ENCODE results near the gene TBX3.
"Not testable (repeated sequence)": the region's sequence is repeated elsewhere in the genome, so short reads cannot be mapped to it uniquely, and the experiment has no call there.

TBX3 gene

DNA sequence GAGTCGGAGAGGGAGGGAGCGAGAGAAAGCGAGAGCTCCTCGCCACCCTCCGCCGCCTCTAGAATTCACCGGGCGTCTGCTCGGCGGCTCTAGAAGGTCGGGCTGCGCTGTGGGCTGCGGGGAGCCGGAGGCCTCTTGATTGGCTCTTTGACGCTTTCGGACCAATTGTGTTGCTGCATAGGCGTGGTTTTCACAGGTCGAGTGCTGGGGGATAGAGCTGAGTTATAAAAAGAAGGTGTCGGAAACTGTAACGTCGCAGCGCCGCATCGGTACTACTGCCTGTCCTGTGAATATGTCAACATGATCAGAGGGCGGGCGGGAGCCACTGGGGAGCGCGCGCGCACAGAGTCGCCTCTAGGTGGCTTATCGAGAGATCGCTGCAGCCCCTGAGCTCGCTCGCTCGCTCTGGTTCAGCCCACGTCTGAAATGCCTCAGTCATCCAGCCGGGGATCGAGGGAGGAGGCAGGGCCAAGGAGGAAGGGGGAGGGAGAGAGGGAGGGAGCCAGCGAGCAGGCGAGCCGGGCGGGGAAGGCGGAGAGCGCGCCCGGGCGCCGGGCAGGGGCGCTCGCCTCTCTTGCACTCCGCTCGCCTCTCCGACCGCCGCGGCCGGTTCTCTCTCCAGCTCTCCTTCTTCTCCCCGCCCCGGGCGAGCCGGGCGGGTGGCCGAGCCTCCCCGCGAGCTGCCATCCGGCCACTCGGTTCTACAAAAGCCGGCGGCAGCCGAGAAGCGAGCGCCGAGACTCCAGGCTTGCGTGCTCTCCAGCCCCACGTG is at the start of gene TBX3:
Gene TBX3, minus strand, starts transcription at position 78 of the 772 bp plus-strand sequence. CDS start 975 bp downstream, outside the sequence.
- no peak for FAIRE-seq

DNA sequence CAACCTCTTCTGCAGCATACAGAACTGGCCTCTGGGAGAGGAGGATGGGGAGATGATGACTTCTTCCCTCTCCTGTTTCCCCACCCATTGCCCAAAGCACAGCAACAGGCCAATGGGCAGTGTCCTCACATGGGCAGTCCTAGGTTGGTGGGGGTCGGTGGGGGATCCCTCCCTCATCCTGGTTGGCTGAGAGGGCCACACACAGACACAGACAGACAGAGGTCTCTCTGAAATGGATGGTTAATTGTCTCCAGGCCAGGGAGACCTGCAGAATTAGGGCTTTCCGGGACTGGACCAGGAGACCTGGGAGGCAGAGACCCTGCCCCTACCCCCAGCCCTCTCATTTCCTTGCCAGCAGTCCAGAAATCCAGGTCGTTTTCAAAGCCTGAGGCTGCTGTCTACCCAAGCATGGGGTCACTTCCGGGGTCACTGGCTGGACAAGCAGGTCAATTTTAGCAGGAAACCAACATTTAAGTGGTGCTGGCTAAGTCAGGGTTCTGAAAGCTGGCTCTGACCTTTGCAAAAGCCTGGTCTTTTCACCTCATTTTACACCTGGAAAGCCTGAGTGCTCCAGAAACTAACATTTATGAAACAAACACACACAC is 48.6 kb upstream of the TBX3 start:
- no peak for FAIRE-seq

- FAIRE-seq = no peak
These were observed 45.8 kb upstream of the TBX3 start for GRCh38 chr12:114729731-114730130.

DNA sequence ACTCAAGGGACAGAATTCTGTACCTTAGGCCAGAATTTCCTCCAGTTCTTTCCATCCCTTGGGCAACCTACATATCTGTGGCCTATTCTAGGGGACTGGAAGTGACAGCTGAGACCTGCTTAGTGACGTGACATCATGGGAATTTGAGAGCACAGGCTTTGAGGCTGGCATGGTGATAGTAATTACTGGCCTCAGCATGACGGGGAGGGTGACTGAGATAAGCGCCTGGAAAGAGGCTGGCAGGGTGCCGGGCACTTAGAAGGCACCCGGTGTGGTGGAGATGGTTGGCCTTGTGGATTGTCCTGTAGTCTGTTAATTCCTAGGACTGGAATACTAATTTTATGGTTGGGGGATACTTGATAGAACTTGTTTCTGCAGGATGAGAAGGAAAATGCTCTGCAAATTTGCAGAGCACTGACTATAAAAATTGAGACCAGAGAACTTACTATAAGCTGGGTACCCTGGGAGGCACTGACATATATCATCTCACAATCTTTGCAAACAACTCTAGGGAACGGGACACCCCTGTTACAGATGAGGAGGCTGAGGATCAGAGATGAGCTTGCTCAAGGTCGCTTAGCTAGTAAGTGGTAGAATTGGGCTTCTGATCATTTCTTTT is 42.2 kb upstream of the TBX3 start:
- FAIRE-seq = no peak

DNA sequence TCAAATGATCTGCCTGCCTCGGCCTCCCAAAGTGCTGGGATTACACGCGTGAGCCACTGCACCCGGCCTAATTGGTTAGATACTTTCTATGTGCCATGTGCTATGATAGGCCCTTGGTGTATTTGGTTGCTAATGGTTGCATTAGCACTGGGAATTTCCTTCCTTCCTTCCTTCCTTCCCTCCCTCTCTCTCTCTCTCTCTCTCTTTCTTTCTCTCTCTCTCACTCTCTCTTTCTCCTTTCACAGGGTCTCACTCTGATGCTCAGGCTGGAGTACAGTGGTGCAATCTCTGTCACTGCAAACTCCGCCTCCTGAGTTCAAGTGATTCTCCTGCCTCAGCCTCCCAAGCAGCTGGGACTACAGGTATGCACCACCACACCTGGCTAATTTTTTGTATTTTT is 38.2 kb upstream of the TBX3 start:
- FAIRE-seq = not testable (repeated sequence)

- no peak for FAIRE-seq
These were observed 37.3 kb upstream of the TBX3 start for GRCh38 chr12:114721266-114721665.

- no peak for FAIRE-seq
These were observed 29.7 kb upstream of the TBX3 start for GRCh38 chr12:114713466-114714215.

GRCh38 chr12:114711689-114712152 is 27.7 kb upstream of the TBX3 start:
- FAIRE-seq = no peak

- FAIRE-seq = no peak
These were observed 26.2 kb upstream of the TBX3 start for GRCh38 chr12:114710151-114710550.

- no peak for FAIRE-seq
These were observed 25.1 kb upstream of the TBX3 start for GRCh38 chr12:114709112-114709511.

DNA sequence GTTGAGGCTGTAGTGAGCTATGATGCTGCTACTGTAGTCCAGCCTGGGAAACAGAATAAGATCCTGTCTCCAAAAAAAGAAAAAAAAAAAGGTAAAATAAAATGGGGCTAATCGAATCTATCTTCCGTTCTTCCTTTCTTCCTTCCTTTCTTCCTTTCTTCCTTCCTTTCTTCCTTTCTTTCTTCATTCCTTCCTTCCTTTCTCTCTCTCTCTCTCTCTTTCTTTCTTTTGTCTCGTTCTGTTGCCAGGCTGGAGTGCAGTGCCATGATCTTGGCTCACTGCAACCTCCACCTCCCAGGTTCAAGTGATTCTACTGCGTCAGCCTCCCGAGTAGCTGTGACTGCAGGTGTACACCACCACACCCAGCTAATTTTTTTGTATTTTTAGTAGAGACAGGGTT is 24.6 kb upstream of the TBX3 start:
- not testable (repeated sequence) for FAIRE-seq

GRCh38 chr12:114704096-114704495 is 20.1 kb upstream of the TBX3 start:
- FAIRE-seq = no peak

DNA sequence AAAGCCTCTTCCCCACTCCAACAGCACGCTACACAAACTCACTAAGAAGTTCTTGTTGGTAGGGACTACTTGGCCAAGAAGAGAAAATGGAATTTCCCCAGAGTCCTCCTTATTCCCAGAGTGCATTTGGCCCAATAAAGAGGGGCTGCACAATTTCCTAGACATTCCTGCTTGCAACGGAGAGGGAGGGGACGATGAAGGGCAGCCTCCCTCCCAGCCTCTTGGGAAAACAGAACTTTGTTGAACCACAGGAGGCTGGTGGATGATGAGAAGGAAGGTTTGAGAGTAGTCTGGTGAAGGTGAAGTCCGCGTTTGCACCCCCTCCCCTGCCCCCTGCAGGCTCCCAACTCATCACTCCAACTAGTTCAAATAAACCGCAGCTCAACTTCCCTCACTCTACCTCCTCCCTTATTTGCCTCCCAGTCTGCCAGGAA is 19.1 kb upstream of the TBX3 start:
- no peak for FAIRE-seq

DNA sequence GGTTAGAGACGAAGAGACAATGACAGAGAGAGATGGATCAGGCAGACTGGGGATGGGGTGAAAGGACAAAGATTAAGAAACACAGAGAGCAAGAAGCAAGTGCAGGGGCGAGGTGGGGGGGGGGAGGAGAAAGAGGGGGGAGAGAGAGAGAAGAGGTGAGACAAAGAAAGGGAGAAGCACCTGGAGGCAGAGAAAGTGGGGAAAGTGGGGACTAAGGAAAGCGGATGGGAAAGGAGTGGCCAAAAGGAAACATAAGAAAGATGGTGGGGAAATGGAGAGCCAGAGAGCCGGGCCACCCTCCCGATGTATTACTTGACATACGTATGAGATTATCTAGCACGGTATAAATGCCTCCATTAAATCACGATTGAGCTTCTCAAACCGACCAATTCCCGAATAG is 18.5 kb upstream of the TBX3 start:
- no peak for FAIRE-seq

- no peak for FAIRE-seq
These were observed 17.6 kb upstream of the TBX3 start for GRCh38 chr12:114701553-114701952.

GRCh38 chr12:114701104-114701414 is 17.1 kb upstream of the TBX3 start:
- no peak for FAIRE-seq

DNA sequence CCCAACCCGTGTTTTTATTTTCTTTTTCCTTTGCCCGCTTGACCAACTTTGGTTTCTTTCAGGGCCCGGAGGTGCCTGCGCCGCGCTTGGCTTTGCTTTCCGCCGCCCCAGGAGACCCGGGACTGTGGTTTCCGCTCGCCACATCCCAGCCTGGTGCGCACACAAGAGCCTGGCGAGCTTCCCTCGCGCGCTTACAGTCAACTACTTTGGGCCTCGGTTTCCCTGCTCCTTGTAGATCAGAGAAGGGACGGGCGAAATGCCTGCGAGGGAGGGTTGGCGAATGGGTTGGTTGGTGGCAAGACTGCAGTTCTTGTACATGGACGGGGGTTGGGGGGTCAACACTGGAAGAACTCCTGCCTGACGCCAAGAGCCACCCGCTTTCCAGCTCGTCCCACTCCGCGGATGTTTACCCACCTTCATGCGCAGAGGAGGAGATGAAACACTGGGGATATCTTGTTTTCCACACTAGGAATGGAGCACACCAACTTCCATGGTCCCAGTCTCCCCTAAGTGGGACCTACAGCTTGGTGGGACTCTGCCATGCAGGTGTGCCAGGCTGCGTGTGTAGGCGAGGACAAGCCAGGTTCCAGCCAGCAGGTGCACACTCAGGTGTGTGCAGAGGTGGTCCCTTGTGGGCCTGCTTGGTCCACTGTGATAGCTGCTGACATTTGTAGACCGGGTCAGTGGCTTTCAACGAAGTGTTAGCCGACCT is 16.6 kb upstream of the TBX3 start:
- FAIRE-seq = no peak

DNA sequence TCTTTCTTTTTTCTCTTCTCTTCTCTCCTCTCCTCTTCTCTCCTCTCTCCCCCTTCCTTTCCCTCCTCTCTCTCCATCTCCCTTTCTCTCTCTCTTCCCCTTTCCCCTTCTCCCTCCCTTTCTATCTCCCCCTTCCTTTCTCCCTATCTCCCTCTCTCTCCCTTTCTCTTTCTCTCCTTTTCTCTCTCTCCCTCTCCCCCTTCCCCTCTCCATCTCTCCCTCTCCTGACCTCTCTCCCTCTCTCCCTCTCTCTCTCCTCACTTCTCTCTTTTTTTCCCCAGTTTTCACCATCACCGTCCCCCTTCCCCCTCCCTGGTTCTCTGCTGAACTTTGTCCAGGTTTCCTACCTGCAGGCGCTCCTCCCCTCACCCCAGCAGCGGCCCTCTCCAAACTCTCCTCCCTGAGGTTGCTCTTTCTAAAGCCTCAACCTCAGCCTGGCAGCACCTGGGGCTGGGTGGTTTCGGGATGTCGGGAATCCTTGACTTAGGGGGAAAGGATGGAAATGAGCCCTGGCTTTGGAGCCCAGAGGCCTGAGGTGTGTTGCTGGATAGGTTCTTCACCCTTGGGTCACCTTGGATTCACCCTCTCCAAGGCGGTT is 14.7 kb upstream of the TBX3 start:
- FAIRE-seq = no peak

DNA sequence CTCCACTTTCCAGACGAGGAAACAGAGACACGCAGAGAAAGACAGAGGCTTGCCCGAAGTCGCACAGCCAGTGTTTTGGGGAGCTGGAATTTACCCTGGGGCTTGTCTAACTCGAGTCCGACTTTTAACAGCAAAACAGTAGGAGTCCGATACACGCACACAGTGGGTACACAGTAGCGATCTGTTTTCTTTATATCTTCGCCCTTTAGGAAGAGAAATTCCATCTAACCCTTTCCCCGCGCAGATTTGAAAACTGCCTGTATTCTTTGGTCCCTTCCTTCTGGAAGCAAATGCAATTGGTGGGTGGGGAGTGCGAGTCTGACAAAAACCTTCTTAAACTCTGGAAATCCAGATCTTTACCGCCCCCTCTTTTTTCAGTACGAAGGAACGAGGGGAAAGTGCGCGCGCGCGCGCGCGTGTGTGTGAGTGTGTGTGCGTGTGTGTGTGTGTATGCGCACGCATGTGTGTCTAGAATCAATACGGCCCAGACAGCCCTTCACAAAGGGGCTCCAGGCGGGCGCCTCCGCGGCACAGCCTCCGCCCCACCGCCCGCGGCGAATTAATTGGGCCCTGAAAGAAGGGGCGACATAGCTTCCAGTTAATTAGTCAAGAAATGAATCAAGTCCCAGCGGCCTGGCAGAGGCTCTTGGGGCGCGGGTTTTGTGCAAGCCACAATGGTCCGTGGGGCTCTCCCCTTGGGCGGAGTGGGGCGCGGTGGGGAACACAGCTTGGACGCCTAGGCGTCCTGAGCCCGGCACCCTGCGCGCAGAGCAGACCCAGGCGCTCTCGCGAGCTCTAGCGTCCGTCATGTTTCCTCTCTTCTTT is 14.0 kb upstream of the TBX3 start:
- no peak for FAIRE-seq

DNA sequence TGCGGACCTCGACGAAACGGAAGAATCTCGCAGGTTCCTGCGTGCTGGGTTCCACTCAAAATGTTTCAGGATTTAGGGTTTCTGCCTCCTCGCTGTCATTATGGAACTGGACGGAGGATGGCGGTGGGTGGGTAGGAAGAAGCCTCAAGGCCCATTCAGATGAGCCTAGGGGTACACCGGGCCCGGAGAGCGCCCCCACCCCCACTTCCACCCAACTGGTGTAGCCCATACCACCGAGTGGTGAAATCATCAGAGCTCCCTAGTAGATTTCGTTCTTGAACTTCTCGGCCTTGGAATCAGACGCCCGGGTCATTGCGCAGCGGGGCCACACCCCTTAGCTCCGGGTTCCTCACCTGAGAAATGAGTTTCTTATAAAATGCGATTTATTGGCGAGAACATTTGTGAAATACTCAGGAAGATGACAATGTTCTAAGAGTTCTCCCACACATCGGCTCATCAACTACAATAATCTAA is 13.3 kb upstream of the TBX3 start:
- FAIRE-seq = no peak

Measured in islet of Langerhans (tissue), 1 donor.